ENCODE data around the gene TREX2. TPM values are rescaled to one million over a fixed set of nuclear protein-coding genes. Genes with fewer than 3 reads are reported as not detected.

TREX2 gene
- total and polyA plus RNA-seq, 2 of the 8 experiments (the other 6 are each of a cell fraction or from before 2014, with no cell fraction given), result 0.71 to 0.80 TPM

DNA sequence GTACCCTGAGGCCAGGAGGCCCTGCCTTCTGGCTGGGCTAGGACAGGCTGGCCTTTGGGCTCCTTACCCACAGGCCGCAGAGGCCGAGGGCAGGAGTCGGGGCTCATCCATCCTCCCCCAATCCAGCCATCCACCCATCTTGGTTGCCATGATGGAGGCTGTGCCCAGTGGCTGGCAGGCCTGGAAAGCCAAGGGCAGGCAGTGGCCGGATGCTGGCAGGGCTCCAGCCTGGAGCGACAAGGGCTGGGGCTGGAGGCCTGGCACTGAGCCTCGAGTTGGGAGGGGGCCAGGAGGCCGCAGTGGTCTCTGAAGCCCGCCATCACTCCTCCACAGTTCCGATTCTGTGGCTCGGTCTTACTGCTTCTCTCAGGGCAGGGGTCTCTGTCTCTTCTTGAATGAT is 40.3 kb upstream of the TREX2 start:
- ChIA-PET POLR2A (ENCODE audit: partially characterized antibody) (no interaction called here), CTCF (ENCODE audit: partially characterized antibody) (interaction anchor here (0.7 to 1.1 kb wide), 2 partner anchors 30 to 63 kb away, joined by 3 read pairs; no protein-coding TSS in a partner anchor)
- H3K27ac ChIP-seq (ENCODE audit: low read depth, low read length), result no peak overlapping the region
- no peak overlapping the region for H2AK5ac ChIP-seq (ENCODE audit: low read depth, low read length)
- no peak for DNase-seq (ENCODE audit: low read depth in 1 of 2, low spot score in 2 of 2)
- H3K79me2 ChIP-seq (ENCODE audit: control insufficient read depth in 1 of 2, insufficient read depth in 2 of 2, low read length in 2 of 2), result no peaks in the 10 kb centered on the region
- H3K18ac ChIP-seq (ENCODE audit: extremely low read depth, low read length), result no peak overlapping the region
- no peak overlapping the region for H2AFZ ChIP-seq (ENCODE audit: low read length)
- H3K23me2 ChIP-seq (ENCODE audit: low read depth, low read length), result no peaks in the 10 kb centered on the region
- no peak overlapping the region for H3K23ac ChIP-seq (ENCODE audit: insufficient read length)
- no peak overlapping the region for H3K4me3 ChIP-seq (ENCODE audit: extremely low read depth in 1 of 4, insufficient read depth in 2 of 4, low read depth in 3 of 4, low read length in 4 of 4)
- no peak overlapping the region for H2BK20ac ChIP-seq (ENCODE audit: low read length)
- H3K9me3 ChIP-seq (ENCODE audit: insufficient read depth in 2 of 2, low read depth in 1 of 2, low read length in 1 of 2), result no peaks in the 10 kb centered on the region
- no peak overlapping the region for H2BK5ac ChIP-seq (ENCODE audit: low read depth, low read length)
- H3K4ac ChIP-seq (replicated peaks; ENCODE audit: insufficient read length, low read depth, low read length), result no peak overlapping the region
- H4K20me1 ChIP-seq (replicated peaks in 1 of 2; ENCODE audit: control insufficient read depth in 1 of 2, insufficient read depth in 2 of 2, low read length in 2 of 2), result no peaks in the 10 kb centered on the region
- H3K27me3 ChIP-seq (replicated peaks in 1 of 4; ENCODE audit: control insufficient read depth in 3 of 4, extremely low read depth in 1 of 4, insufficient read depth in 3 of 4, low read length in 3 of 4), result no peaks in the 10 kb centered on the region
- no peak overlapping the region for H3K56ac ChIP-seq (replicated peaks; ENCODE audit: insufficient read length, low read depth, low read length)
- H4K8ac ChIP-seq (ENCODE audit: extremely low read depth, insufficient read depth, low read length), result no peak overlapping the region
- H3K14ac ChIP-seq (ENCODE audit: insufficient read length), result no peak overlapping the region
- no peak overlapping the region for H3K9ac ChIP-seq (replicated peaks in 1 of 4; ENCODE audit: extremely low read depth in 1 of 4, low read depth in 3 of 4, low read length in 3 of 4)
- no peak for FAIRE-seq
- no peak overlapping the region for H4K91ac ChIP-seq (replicated peaks; ENCODE audit: insufficient read length, low read length)
- H3K79me1 ChIP-seq (ENCODE audit: low read depth, low read length), result no peaks in the 10 kb centered on the region
- no peak overlapping the region for H2BK15ac ChIP-seq (ENCODE audit: low read length)
- H3K4me1 ChIP-seq (replicated peaks in 1 of 4; ENCODE audit: control insufficient read depth in 3 of 4, insufficient read depth in 4 of 4, low read length in 3 of 4), result peaks cover 0 to 6% (median 0%) of the 10 kb centered on the region in 4 experiments; a peak in 2 of 7 replicates
- no peaks in the 10 kb centered on the region for H3K36me3 ChIP-seq (ENCODE audit: control insufficient read depth in 2 of 4, insufficient read depth in 4 of 4, low read length in 3 of 4)
- H3K4me2 ChIP-seq (ENCODE audit: insufficient read depth in 1 of 2, low read depth in 2 of 2, low read length in 2 of 2), result no peak overlapping the region
- WGBS, 2 experiments (ENCODE audit: extremely low coverage in 1 of 2, insufficient coverage in 1 of 2, insufficient read length in 1 of 2, insufficient replicate concordance in 2 of 2, low coverage in 1 of 2, low lambda C conversion rate in 2 of 2, missing lambda C conversion rate in 1 of 2), result 90% methylated on average over 2 of the region's 10 CpGs; no CpG with 5 or more reads in 1 of the 2 experiments
- H2BK120ac ChIP-seq (replicated peaks; ENCODE audit: low read depth, low read length), result no peak overlapping the region
- H2BK12ac ChIP-seq (ENCODE audit: low read depth, low read length), result no peak overlapping the region
- no peak overlapping the region for H4K5ac ChIP-seq (ENCODE audit: insufficient read length, low read depth, low read length)
- TF ChIP-seq KDM5A (IDR thresholded peaks at IDR 0.05; ENCODE audit: low read length) (no peak), CTBP2 (IDR thresholded peaks at IDR 0.05; ENCODE audit: borderline replicate concordance, insufficient read depth, insufficient read length, low read length) (no peak), RXRA (IDR thresholded peaks at IDR 0.05; ENCODE audit: insufficient read depth, low read depth, low read length) (no peak), EZH2 (IDR thresholded peaks at IDR 0.05; ENCODE audit: low read depth, low read length, severe bottlenecking) (no peak), ZNF274 (IDR thresholded peaks at IDR 0.05; ENCODE audit: borderline replicate concordance, extremely low read depth, low read length) (no peak), EP300 (IDR thresholded peaks at IDR 0.05; ENCODE audit: borderline replicate concordance in 1 of 2, low read depth in 2 of 2, low read length in 2 of 2) (no peak), TBP (IDR thresholded peaks at IDR 0.05; ENCODE audit: low read depth, low read length) (no peak), SP4 (IDR thresholded peaks at IDR 0.05; ENCODE audit: low read length) (no peak), GTF2F1 (IDR thresholded peaks at IDR 0.05; ENCODE audit: borderline replicate concordance, low read depth, low read length) (no peak), JUN (IDR thresholded peaks at IDR 0.05; ENCODE audit: low read depth, low read length) (no peak), SUZ12 (IDR thresholded peaks at IDR 0.05; ENCODE audit: low read length) (no peak)
- TF ChIP-seq, protein P1, sequence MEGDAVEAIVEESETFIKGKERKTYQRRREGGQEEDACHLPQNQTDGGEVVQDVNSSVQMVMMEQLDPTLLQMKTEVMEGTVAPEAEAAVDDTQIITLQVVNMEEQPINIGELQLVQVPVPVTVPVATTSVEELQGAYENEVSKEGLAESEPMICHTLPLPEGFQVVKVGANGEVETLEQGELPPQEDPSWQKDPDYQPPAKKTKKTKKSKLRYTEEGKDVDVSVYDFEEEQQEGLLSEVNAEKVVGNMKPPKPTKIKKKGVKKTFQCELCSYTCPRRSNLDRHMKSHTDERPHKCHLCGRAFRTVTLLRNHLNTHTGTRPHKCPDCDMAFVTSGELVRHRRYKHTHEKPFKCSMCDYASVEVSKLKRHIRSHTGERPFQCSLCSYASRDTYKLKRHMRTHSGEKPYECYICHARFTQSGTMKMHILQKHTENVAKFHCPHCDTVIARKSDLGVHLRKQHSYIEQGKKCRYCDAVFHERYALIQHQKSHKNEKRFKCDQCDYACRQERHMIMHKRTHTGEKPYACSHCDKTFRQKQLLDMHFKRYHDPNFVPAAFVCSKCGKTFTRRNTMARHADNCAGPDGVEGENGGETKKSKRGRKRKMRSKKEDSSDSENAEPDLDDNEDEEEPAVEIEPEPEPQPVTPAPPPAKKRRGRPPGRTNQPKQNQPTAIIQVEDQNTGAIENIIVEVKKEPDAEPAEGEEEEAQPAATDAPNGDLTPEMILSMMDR (IDR thresholded peaks at IDR 0.05; ENCODE audit: control extremely low read depth in 1 of 3, insufficient read depth in 1 of 3, low read depth in 1 of 3, low read length in 3 of 3), result no peak

All from H1 (cell line).